Cerebellar nuclear complex (tissue), 1 donor: ENCODE data around the gene TPCN1.
A peak's percentile ranks its signal among the peaks of the same experiment; 100 is the strongest.

Experiments
- DNase-seq, 2 experiments: peaks; one replicate each; lab custom pipeline; 2025; lab: John Stamatoyannopoulos, UW

The TPCN1 gene

DNA sequence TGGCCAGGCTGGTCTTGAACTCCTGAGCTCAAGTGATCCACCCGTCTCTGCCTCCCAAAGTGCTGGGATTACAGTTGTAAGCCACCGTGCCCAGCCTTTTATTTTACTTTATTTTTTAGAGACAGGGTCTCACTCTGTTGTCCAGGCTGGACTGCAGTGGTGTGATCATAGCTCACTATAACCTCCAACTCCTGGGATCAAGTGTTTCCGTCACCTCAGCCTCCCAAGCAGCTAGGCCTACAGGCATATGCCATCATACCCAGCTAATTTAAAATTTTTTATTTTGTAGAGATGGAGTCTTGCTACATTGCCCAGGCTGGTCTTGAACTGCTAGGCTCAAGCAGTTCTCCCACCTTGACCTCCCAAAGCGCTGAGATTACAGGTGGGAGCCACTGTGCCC, 3.7 kb downstream of the TPCN1 start:
- DNase-seq, result no peak

DNA sequence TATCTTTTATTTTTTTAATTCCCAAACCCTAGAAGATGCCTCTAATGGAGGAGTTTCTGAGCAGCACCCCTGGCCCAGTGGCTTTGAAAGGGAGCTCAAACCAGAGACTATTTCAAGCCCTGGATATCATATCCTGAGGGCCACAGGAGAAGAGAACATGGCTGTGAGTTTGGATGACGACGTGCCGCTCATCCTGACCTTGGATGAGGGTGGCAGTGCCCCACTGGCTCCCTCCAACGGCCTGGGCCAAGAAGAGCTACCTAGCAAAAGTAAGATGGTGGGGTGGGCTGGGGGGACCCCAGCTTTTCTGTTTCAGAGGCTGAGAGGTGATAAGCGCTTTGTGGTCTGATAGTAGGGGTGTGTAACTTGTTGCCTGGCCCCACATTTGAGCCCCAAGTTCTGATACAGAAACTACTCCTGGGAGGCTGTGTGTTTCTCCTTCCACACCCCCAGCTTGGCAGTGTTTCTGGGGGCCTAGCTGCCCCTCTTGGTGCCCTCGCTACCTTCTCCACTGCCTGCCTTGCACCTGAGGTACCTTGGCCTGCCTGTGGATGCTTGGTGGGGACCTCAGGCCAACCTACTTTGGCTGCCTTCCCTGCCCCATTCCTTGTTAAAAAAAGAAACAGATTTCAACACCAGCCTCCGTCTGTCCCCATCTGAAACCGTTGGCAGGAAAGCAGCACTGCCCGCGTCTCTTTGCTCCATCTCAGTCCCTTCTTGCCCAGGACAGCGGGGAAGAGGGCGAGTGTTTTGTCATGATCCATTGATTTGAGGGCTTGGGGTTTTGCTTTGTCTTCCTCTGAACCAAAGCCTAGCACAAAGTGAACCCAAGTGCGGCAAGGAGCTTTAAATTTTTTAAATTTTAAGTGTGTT, 5.7 kb downstream of the TPCN1 start:
- DNase-seq, result peak; percentile 43 to 78

DNA sequence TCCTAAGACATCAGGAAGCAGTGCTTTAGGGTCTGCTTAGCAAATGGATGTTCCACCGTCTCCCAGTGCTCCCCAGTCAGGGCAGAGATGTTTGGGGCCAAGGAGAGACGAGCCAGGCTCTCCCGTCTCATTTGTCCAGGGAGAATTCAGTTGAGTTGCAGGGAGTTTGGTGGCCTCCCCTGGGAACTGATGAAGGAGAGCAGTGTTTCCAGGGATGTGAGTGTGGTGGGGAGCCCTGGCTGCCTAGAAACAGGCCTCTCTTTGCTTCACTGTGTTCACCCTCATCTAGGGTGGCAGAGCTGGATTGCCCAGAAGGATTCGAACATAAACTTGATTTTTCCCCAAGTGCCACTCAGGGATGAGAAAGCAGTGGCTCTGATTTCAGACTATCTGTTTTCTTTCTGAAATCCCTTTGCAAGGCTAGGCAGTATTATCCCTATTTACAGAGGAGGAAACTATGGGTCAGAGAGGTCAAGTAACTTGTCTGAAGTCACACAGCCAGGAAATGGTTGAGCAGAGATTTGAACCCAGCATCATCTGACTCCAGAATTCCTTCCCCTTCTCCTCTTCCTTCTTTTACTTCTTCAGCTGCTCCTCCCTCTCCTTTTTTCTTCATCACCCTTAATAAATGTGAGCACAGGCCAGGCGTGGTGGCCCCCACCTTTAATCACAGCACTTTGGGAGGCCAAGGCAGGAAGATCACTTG, 6.6 kb downstream of the TPCN1 start:
- no peak for DNase-seq

DNA sequence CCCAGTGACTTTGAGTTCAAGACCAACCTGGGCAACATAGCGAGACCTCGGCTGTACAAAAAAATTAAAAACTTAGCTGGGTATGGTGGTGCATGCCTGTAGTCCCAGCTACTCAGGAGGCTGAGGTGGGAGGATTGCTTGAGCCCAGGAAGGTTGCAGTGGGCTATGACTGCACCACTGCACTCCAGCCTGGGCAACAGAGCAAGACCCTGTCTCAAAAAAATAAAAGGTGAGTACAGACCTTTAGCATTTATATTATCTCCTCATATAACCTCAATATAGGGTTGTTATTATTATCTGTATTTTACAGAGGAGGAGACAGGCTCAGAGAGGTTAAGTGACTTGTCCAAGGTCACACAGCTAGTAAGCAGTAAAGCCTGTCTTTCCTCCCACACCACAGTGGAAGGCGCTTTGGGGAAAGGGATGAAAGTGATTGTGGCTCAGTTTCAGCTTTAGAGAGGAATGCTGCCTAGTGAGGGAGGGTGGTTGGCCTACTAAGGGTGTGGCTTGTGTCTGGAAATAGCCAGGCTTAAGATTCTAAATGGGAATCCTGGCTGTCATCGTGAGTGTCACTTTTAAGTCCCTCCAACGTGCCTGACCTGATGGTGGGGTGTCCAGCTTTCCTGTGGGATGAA, 7.2 kb downstream of the TPCN1 start:
- DNase-seq, result no peak

DNA sequence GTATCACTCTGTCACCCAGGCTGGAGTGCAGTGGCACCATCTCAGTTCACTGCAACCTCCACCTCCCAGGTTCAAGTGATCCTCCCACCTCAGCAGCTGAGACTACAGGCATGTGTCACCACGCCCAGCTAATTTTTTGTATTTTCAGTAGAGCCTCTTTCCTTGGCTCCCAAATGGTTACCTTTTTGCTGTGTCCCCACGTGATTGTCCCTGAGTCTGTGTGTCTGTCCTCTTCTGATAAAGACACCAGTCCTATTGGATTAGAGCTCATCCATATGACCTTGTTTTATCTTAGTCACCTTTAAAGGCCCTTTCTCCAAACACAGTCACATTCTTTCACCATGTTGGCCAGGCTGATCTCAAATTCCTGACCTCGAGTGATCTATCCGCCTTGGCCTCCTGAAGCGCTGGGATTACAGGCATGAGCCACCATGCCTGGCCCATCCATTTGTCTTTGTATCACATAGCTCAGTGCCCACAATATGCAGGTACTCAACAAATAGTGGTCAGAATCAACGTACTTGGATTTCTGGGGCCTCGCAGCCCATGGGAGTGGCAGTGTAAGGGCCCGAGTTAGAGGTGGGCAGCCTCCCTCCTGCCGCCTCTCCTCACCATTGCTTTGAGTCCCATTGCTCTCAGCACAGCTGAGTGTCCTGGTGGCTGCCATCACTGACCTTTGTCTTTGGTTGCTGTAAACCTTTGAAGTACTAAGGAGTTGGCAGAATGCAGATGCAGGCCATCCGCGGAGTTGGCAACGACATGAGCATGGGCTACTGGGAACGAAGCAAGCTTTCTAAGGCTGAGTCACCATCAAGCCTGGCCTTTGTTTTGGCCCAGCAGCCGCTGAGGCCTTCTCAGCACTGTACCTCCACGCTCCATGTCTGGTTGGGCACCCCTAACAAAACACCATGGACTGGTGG, 9.3 kb downstream of the TPCN1 start:
- DNase-seq, result no peak

DNA sequence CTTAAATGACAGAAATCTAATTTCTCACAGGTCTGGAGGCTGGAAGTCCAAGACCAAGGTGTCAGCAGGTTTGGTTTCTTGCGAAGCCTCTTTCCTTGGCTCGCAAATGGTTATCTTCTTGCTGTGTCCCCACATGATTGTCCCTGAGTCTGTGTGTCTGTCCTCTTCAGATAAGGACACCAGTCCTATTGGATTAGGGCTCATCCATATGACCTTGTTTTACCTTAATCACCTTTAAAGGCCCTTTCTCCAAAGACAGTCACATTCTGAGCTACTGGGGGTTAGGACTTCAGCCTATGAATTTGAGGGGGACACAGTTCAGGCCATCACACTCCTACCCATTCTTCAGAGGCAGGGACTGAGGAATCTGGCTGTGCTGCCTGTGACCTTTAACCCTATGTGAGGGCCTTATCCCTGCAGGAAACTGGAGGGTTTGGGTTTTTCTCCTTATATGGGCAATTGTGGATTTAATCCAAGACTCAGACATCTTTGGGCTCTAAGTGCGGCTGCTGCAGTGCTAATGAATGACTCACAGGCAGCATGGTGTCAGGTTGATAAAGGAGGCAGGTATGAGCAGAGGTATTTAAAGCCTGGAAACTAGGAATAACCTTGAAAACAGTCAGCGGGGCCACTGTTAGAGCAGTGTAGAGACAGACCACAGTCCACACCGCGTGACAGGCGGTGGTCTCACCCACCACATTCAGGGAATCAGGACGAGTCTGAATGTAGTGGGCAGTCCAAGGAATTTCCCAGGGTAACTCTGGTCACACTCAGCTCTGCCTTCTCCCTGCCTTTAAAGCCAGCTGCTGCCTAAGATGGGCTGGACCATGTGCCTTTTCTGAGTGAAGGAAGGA, 10.2 kb downstream of the TPCN1 start:
- DNase-seq, result no peak

DNA sequence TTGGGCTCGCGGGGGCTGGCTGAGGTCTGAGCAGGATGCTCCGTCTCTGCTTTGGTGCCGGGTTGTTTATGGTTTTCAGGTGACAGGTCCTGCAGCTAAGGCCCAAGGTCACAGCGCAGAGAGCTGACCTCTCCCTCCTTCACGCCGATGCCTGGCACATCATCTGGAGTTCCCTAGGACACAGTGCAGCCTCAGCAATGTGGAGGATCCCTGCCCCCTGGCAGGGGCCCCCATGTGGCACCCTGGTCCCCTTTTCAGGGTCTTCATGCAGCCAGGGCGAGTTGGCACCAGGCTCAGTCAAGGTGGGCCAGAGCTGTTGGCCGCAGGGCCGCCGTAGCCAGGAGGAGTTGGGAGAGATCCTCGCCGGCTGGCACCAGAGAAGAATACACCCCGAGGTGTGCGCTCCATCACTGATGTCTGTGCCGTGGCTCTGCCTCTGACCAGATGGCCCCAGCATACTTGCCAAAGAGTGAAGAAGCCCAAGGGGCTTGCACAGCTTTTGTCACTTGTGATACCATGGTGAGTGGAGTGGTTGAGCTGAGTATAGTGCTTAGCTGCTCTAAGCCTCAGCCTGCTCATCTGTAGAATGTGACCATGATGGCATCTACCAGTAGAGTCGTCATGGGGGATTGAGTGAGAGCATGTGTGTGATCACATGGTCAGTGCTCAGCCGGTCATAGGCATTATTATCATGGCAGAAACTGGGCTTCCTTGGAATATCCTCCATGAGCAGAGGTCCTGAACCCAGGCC, 11.0 kb downstream of the TPCN1 start:
- DNase-seq, result no peak

DNA sequence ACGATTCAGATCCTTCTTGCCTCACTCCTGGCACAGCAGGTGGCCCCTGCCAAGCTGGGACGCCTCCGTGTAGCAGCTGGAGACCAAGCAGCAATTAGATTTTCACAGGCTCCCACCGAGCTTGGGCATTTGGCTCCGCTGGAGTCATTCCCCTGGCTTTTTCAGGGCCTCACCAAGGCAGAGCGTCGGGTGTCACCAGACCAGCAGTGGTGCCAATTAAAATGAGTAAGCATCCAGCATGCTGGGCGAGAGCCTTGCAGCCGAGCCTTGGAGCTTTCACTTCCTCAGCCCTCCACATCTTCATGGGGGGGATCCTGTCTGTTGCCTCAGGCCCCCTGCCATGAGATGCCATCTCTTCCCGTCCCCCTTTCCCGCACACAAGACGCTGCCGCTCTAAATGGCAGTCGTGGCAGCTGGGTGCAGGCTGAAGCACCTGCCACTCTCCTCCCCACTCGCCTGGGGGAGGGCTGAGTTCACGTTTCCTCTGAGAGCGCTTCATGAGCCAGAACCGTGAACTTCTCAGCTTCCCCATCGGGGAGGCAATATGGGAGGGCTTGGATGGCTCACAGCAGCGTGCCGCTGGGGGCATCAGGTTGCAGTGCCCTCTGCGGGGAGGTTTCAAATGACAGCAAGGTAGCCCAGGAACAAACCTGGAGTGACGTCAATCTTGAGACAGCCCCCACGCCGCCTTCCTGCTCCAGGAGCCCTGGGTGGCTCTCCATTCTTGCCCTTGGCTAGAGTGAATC, 11.7 kb downstream of the TPCN1 start:
- no peak for DNase-seq

DNA sequence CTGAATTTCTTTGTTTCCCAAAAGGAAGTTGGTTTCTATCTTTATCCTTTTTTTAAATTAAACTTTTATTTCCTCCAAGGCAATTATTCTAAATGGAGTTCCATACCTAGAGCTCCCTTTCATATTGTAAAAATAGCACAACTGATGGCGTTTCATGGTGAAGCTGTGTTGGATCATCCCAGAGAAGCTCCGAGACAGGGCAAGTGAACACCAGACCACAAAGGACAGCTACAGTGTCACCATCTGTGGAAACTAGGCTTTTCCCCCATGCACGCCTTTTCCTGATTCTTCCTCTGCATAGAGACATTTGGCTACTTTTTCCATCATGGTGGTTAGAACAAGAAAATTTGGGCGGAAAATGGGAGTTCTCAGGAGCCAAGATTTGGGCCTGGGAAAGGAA, 12.7 kb downstream of the TPCN1 start:
- DNase-seq, result no peak

DNA sequence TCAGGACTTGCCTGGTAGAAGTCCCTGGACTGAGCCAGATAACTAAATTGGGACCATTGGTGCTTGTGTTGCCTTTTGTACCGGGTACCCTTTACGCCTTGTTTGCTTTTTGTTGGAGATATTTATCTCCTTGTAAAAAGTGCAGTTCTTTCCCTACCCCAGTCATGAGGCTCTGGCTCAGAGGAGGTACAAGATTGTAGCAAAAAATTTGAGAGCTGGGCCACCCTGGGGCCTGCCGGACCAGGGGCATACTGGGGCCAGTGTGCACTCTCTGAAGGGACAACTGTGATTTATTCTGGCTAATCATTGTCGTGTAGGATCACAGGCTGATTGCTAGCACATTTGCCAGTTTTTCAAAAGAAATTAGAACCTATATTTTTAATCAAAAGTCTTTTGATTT, 13.2 kb downstream of the TPCN1 start:
- DNase-seq, result no peak

DNA sequence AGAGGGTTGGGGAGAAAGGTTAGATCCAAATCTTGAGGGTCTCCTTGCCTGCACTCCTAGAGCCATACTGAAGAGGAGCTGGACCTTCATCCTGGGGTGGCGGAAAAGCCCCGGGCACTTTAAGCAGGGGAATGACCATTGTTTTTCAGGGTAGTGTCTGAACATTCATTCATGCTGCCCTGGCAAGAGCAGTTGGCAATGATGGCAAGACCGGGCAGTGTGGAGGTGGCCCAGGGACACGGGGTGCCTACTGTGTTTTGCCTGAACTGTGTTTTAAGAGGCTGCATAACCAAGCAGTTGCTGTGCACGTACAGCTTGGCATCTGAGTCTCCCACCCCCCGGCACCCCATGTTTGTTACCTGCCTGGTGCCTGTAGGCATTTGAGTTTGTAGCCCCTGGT, 14.7 kb downstream of the TPCN1 start:
- DNase-seq, result no peak

DNA sequence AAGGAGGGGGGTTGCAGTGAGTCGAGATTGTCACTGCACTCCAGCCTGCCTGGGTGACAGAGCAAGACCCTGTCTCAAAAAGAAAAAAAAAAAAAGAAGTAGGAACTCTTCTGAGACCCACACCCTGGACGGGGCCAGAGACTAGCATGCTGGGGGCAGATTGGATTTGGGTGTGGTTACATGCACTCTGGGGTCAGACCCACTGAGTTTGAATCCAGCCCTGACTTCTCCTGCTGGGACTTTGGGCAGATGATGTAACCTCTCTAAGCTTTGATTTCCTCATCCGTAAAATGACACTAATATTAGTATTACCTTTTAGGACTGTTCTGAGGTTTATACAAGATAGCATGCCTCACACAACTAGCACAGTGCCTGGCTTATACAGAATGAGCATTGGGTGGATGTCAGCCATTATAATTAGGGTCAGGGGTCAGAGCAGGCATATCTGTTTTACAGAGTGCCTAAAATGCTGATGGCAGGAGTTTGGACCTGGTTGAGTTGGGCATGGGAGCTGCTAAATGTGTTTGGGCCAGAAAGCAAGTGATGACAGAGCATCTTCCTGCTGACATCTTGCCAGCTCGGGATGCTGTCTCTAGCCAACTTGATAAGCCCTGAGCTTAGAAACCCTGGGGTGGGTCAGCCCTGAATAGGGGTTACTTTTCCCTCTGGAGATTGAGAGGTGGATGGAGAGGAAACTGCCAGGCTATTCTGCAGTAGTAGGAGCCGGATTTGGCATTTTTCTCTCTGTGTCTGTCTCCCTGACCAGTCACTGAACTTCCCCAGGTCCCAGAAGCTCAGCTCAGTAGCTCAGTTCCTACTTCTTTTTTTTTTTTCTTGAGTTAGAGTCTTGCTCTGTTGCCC, 15.5 kb downstream of the TPCN1 start:
- DNase-seq, result no peak

DNA sequence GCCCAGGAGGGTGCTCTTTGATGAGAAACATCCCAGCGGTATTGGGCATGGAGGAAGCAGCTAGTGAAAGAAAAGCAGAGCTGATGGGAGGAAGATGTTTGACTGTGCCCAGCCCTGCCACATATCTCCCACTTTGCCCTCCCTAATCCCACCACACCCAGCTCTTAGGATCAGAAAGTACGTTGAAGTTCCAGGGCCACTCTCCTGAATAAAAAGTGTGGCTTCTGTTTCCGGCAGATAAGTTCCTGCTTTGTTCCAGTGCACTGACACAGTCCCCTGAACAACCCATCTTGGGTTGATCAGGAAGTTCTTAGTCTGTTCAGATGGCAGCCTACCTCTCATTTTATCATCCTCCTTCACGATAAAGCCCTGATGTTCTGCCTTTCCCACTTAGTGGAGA, 16.5 kb downstream of the TPCN1 start:
- DNase-seq, result no peak

DNA sequence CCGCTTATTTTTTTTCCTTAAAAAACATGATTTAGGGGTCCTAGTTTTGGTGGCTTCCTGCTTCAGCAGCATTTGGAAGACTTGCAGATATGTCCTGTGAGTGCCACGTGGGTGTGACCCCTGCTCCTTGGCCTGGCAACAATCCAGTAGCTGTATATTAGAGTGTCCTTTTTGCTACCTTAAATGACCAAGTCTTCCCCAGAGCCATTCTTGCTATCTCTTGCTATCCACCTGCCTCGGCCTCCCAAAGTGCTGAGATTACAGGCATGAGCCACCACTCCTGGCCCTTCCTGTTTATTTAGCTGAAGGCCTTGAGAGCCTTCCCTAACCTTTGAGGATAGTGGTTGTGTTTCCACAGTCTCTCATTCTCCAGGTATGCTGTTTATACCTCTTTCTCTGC, 17.0 kb downstream of the TPCN1 start:
- DNase-seq, result no peak

DNA sequence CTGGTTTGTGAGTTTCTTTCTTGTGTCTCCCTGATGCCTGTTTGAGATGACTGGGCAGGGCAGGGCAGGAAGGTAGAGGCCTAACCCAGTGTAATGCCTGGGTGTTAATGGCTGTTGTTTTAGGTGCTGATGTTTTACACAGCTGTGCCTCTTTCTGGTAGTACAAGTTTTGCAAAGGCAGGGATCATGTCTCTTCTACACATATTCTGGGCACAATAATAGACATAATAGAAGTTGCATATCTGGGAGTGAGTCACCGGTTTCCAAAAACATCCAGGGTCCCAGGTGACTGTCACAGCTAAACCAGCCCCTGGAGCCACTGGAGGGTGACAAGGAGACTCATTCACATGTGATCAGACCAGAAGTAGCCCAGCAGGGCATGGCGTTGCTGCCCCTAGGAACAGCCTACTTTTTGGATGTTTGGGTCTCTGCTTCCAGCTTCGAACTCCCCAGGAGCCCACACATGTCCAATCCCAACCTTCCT, 18.1 kb downstream of the TPCN1 start:
- DNase-seq, result no peak

DNA sequence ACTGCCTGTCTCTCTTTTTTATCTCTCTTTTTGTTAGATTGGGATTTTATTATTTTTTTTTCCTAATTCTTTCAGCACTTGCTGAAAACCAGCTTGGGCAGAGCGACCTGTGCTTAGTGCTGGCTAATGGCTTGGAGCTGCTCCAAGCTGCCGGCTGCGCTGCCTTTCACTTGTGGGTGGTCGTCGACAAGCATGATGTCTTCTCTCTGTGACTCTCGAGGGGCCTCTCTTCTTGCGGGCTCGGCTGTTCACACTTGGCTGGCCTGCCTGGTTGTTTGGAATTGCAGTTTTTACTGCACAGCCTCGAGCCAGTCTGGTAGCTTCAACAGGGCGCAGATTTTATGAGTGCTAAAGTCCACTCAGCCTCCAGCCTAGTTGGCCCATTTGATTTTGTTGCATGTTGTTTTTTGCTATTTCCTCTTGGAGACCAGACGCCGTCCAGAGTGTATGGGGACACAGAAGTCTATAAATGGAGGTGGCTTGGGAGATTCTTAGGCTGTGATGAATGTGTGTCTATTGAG, 18.6 kb downstream of the TPCN1 start:
- DNase-seq, result peak in 1 of 2 experiments; percentile 13

DNA sequence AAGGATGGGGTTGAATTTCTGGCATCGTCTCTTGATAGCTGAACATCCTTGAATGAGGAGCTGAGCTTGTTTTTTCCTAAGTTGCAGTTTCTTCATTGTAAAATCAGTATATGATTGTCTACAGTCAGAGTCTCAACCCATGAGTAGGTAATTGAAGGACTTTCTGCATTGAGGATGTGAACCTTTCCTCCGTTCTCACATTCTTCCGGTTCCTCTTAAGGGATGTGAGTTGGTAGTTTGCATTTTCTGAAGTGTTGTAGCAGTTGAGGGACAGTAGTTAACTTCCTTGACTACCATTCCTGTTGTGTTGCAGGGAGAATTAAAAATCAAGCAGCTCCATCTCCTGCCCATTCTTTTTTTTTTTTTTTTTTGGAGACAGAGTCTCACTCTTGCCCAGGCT, 19.1 kb downstream of the TPCN1 start:
- DNase-seq, result no peak
